ENCODE results near the gene GBX2. TPM values are rescaled to one million over a fixed set of nuclear protein-coding genes. Genes with fewer than 3 reads are reported as not detected.

The GBX2 gene
- total RNA-seq, 5 donors from 2014 or later (not counting 1 experiment from before 2014, with no cell fraction given) = not detected

- no peaks in the 10 kb centered on the region for H3K9me3 Mint-ChIP-seq
- no peaks in the 10 kb centered on the region for H3K9me3 ChIP-seq
- no peaks in the 10 kb centered on the region for H3K36me3 ChIP-seq (ENCODE audit: control insufficient read depth in 2 of 2, extremely low read depth in 1 of 2, insufficient read depth in 1 of 2, low read length in 1 of 2)
- no peak overlapping the region for H3K27ac Mint-ChIP-seq
- peaks cover 27 to 80% of the 10 kb centered on the region in 2 experiments for H3K27me3 ChIP-seq (replicated peaks in 1 of 2; ENCODE audit: control insufficient read depth in 2 of 2, extremely low read depth in 1 of 2, insufficient read depth in 2 of 2, low read length in 1 of 2)
- DNase-seq (no peak), ATAC-seq (replicated peaks in 1 of 4) (no peak)
- H3K4me1 ChIP-seq (ENCODE audit: control insufficient read depth in 1 of 2, extremely low read depth in 1 of 2, insufficient read depth in 2 of 2, low read length in 2 of 2) = peaks cover 0 to 13% of the 10 kb centered on the region in 2 experiments
- no peaks in the 10 kb centered on the region for H3K36me3 Mint-ChIP-seq
- POLR2A ChIA-PET = no interaction called here
- H3K4me3 ChIP-seq (ENCODE audit: control insufficient read depth in 1 of 2, extremely low read depth in 1 of 2, low read length in 1 of 2) = no peak overlapping the region
- CTCF ChIA-PET = interaction anchor here in 1 of 2 donors (0.6 kb wide), 1 partner anchor 70 kb away, joined by 9 read pairs; no protein-coding TSS in a partner anchor
- H3K27ac ChIP-seq (ENCODE audit: low read length) = no peak overlapping the region
- peaks cover 58 to 76% of the 10 kb centered on the region in 2 donors for H3K27me3 Mint-ChIP-seq
- H3K4me3 Mint-ChIP-seq = no peak overlapping the region
- 6% methylated on average over 11 of the region's 23 CpGs for WGBS (ENCODE audit: insufficient coverage)
- H3K4me1 Mint-ChIP-seq = peaks cover 6 to 16% (median 15%) of the 10 kb centered on the region in 3 donors
These were observed 5.8 kb upstream of the GBX2 start for GRCh38 chr2:236173729-236174607.

- no peak overlapping the region for H3K27ac Mint-ChIP-seq
- H3K4me1 Mint-ChIP-seq = peaks cover 6 to 12% (median 10%) of the 10 kb centered on the region in 3 donors
- ChIA-PET POLR2A (no interaction called here), CTCF (interaction anchor here in 1 of 2 donors (0.6 kb wide), 1 partner anchor 70 kb away, joined by 9 read pairs; no protein-coding TSS in a partner anchor)
- H3K9me3 ChIP-seq = no peaks in the 10 kb centered on the region
- DNase-seq (no peak), ATAC-seq (replicated peaks in 1 of 4) (no peak)
- peaks cover 53 to 72% of the 10 kb centered on the region in 2 donors for H3K27me3 Mint-ChIP-seq
- H3K4me3 ChIP-seq (ENCODE audit: control insufficient read depth in 1 of 2, extremely low read depth in 1 of 2, low read length in 1 of 2) = no peak overlapping the region
- WGBS (ENCODE audit: insufficient coverage) = 9% methylated on average over 42 of the region's 62 CpGs
- no peak overlapping the region for H3K4me3 Mint-ChIP-seq
- H3K4me1 ChIP-seq (ENCODE audit: control insufficient read depth in 1 of 2, extremely low read depth in 1 of 2, insufficient read depth in 2 of 2, low read length in 2 of 2) = peaks cover 0 to 6% of the 10 kb centered on the region in 2 experiments
- no peaks in the 10 kb centered on the region for H3K36me3 Mint-ChIP-seq
- H3K36me3 ChIP-seq (ENCODE audit: control insufficient read depth in 2 of 2, extremely low read depth in 1 of 2, insufficient read depth in 1 of 2, low read length in 1 of 2) = no peaks in the 10 kb centered on the region
- H3K27ac ChIP-seq (ENCODE audit: low read length) = no peak overlapping the region
- H3K9me3 Mint-ChIP-seq = no peaks in the 10 kb centered on the region
- peaks cover 28 to 77% of the 10 kb centered on the region in 2 experiments for H3K27me3 ChIP-seq (replicated peaks in 1 of 2; ENCODE audit: control insufficient read depth in 2 of 2, extremely low read depth in 1 of 2, insufficient read depth in 2 of 2, low read length in 1 of 2)
These were observed 5.0 kb upstream of the GBX2 start for GRCh38 chr2:236173036-236173728.

DNA sequence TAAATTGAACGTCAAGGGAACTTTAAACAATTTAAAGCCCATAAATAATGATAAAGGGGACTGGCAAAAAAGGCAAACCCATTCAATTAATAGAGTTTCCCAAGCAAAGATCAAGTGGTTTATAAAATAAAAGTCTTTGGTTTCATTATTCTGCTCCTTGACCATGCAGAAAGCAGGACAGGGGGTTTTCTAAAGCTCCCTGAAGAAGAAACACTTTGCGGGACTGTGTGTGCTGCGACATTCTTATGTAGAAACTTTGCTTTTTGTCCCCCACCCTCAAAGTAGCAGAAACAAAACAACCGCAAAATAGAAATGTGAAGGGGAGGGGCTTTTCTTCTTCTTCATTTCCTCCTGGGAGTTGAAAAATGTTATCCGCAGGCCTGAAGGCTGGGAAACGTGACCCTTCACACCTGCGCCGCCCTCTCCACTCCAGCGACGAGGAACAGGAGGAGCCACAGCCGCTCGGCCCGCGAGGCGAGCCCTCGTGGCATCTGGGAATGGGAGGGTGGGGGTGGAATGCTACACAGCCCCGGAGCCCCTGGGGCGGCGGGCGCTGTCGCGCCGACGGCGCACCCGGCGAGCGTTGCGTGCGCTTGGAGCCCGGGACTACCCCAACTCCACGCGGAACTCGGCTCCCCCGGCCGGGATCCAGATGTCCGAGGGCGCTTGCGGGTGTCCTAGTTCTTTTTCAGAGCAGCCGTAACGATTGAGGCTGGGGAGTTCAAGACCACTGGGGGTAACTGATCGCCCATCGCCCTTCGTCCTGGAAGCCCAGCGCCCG, 4.3 kb upstream of the GBX2 start:
- WGBS (ENCODE audit: insufficient coverage) = 9% methylated on average over 38 of the region's 46 CpGs
- Histone ChIP-seq H3K9me3 (no peaks in the 10 kb centered on the region), H3K27me3 (replicated peaks in 1 of 2; ENCODE audit: control insufficient read depth in 2 of 2, extremely low read depth in 1 of 2, insufficient read depth in 2 of 2, low read length in 1 of 2) (peaks cover 27 to 70% of the 10 kb centered on the region in 2 experiments), H3K4me1 (ENCODE audit: control insufficient read depth in 1 of 2, extremely low read depth in 1 of 2, insufficient read depth in 2 of 2, low read length in 2 of 2) (no peaks in the 10 kb centered on the region), H3K27ac (ENCODE audit: low read length) (no peak overlapping the region), H3K36me3 (ENCODE audit: control insufficient read depth in 2 of 2, extremely low read depth in 1 of 2, insufficient read depth in 1 of 2, low read length in 1 of 2) (no peaks in the 10 kb centered on the region), H3K4me3 (ENCODE audit: control insufficient read depth in 1 of 2, extremely low read depth in 1 of 2, low read length in 1 of 2) (no peak overlapping the region)
- Mint-ChIP-seq H3K4me1 (peaks cover 6 to 11% (median 9%) of the 10 kb centered on the region in 3 donors), H3K9me3 (no peaks in the 10 kb centered on the region), H3K27ac (no peak overlapping the region), H3K36me3 (no peaks in the 10 kb centered on the region), H3K27me3 (peaks cover 53 to 67% of the 10 kb centered on the region in 2 donors), H3K4me3 (no peak overlapping the region)
- DNase-seq (no peak), ATAC-seq (replicated peaks in 1 of 4) (no peak)
- CTCF ChIA-PET = no interaction called here
- POLR2A ChIA-PET = no interaction called here

DNA sequence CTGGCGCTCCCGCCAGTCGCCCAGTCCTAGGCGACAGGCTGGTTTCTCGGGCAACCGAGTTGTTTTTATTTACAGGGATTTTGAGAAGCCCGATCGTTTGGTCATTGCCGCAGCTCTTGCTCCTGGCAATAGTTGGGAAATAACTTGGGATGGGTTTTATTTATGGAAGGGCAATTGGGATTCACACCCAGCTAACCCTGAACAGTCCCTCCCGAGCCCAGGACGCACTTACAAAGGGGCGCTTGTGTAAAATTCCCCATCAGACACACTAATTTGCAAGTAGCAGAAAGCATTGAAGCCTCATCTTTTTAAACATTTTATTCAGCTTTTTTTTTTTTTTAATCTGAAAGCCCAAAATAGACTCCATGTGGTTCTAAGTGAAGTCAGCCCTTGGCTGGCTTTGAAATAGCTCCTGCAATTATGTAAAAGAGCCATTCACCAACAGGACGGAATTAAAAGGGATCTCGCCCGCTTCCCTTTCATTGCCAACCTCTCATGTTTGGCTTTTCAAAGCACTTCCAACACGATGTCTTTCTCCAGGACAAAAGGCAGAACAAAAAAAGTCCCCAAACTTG, 3.6 kb upstream of the GBX2 start:
- H3K9me3 ChIP-seq = no peaks in the 10 kb centered on the region
- no peak overlapping the region for H3K4me3 ChIP-seq (ENCODE audit: control insufficient read depth in 1 of 2, extremely low read depth in 1 of 2, low read length in 1 of 2)
- no peak overlapping the region for H3K4me3 Mint-ChIP-seq
- H3K27me3 ChIP-seq (replicated peaks in 1 of 2; ENCODE audit: control insufficient read depth in 2 of 2, extremely low read depth in 1 of 2, insufficient read depth in 2 of 2, low read length in 1 of 2) = peaks cover 27 to 67% of the 10 kb centered on the region in 2 experiments
- CTCF ChIA-PET = no interaction called here
- DNase-seq (no peak), ATAC-seq (replicated peaks in 1 of 4) (no peak)
- no peaks in the 10 kb centered on the region for H3K36me3 ChIP-seq (ENCODE audit: control insufficient read depth in 2 of 2, extremely low read depth in 1 of 2, insufficient read depth in 1 of 2, low read length in 1 of 2)
- H3K27ac ChIP-seq (ENCODE audit: low read length) = no peak overlapping the region
- H3K27ac Mint-ChIP-seq = no peak overlapping the region
- peaks cover 0 to 3% of the 10 kb centered on the region in 2 experiments for H3K4me1 ChIP-seq (ENCODE audit: control insufficient read depth in 1 of 2, extremely low read depth in 1 of 2, insufficient read depth in 2 of 2, low read length in 2 of 2)
- no peaks in the 10 kb centered on the region for H3K9me3 Mint-ChIP-seq
- 13% methylated on average over 9 of the region's 16 CpGs for WGBS (ENCODE audit: insufficient coverage)
- POLR2A ChIA-PET = no interaction called here
- H3K36me3 Mint-ChIP-seq = no peaks in the 10 kb centered on the region
- H3K4me1 Mint-ChIP-seq = peaks cover 6 to 13% (median 11%) of the 10 kb centered on the region in 3 donors
- H3K27me3 Mint-ChIP-seq = peaks cover 53 to 64% of the 10 kb centered on the region in 2 donors

DNA sequence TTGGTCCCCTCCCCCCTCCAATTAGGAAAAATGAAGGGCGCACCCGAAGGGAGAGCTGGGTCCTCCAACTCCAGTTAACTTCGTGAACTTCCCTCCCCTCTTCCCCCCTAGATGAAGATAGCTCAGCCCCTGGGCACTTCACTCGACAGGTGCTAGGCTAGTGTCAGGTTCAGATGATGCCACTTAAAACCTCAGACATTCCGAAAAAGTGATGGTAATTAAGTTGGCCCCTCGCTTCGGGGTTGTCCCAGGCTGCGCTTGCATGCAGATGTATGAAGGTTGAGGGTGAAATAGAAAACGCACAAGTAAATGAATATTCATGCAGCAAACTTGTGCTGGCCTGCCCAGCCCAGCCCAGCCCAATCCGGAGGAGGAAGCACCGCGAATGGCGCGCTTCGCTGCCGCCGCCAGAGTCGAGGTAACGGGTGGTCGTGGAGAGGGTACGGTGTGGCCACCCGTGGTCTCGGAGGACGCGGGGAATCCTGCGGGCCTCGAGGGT, 3.0 kb upstream of the GBX2 start:
- no peaks in the 10 kb centered on the region for H3K36me3 ChIP-seq (ENCODE audit: control insufficient read depth in 2 of 2, extremely low read depth in 1 of 2, insufficient read depth in 1 of 2, low read length in 1 of 2)
- no peak overlapping the region for H3K4me3 ChIP-seq (ENCODE audit: control insufficient read depth in 1 of 2, extremely low read depth in 1 of 2, low read length in 1 of 2)
- H3K27me3 ChIP-seq (replicated peaks in 1 of 2; ENCODE audit: control insufficient read depth in 2 of 2, extremely low read depth in 1 of 2, insufficient read depth in 2 of 2, low read length in 1 of 2) = peaks cover 27 to 67% of the 10 kb centered on the region in 2 experiments
- ATAC-seq (replicated peaks in 1 of 4) (no peak), DNase-seq (no peak)
- H3K27ac ChIP-seq (ENCODE audit: low read length) = no peak overlapping the region
- ChIA-PET CTCF (no interaction called here), POLR2A (no interaction called here)
- Mint-ChIP-seq H3K4me1 (peaks cover 6 to 18% (median 16%) of the 10 kb centered on the region in 3 donors), H3K27me3 (peaks cover 54 to 65% of the 10 kb centered on the region in 2 donors), H3K4me3 (no peak overlapping the region), H3K9me3 (no peaks in the 10 kb centered on the region), H3K36me3 (no peaks in the 10 kb centered on the region), H3K27ac (no peak overlapping the region)
- 9% methylated on average over 25 of the region's 27 CpGs for WGBS (ENCODE audit: insufficient coverage)
- H3K4me1 ChIP-seq (ENCODE audit: control insufficient read depth in 1 of 2, extremely low read depth in 1 of 2, insufficient read depth in 2 of 2, low read length in 2 of 2) = peaks cover 0 to 8% of the 10 kb centered on the region in 2 experiments
- no peaks in the 10 kb centered on the region for H3K9me3 ChIP-seq

All from T-cell (primary cell).